Measurements from ENCODE around the gene PELO. TPM values are rescaled to one million over a fixed set of nuclear protein-coding genes. Genes with fewer than 3 reads are reported as not detected.

Gene PELO
- total RNA-seq, 8 experiments from 2014 or later: 8.5 to 42.3 (median 15.8) TPM

DNA sequence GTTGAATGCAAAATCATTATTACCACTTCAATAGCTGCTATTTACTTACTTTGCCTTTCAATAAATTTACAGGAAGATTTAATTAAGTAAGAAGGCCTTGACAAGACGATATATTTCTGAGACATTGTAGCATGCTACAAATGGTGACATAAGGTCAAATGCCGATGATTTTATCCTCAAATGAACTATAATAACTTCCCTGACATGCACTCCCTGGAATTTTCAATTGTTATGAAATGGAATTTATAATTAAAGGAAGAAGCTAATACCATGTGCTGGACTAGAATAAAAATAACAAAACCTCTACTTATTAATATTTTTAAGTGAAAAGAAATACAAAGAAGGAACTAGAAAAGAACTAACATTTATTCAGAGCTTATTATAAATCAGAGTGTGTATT is 30.2 kb upstream of the PELO start:
- no peak overlapping the region for H3K4me3 ChIP-seq
- in situ Hi-C loops (cut with MboI; ENCODE audit: low pct_unique_long_range_greater_than_20kb in 2 of 9, low sequenced_read_pairs in 9 of 9, unreplicated experiment in 9 of 9): no loop called here
- ATAC-seq (replicated peaks in 6 of 8): peak in 2 of 8 experiments; percentile 25 to 46
- H3K4me1 ChIP-seq (replicated peaks in 1 of 2): no peaks in the 10 kb centered on the region
- no peak overlapping the region for H3K27ac ChIP-seq
- WGBS, 10 experiments: 5 to 93% (median 71%) methylated on average over 1 to 2 of the region's 2 CpGs

DNA sequence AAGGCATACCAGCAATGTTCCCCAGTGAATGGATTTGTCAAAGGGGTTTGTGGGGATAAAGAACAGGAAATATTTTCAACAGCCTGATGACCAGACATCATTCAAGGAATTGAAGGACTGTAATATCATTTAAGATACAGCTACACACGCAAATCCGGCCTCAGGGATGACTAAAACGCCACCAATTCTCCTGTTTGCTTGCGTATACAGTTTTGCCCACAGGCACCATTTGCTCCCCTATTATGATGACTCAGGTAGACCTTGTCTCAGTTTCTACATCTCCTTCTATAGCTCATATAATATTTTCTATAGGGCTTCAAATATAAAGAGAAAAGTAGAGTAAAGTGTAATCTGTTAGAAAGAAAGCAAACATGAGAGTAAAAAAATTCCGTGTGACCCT is 29.7 kb upstream of the PELO start:
- no peaks in the 10 kb centered on the region for H3K4me1 ChIP-seq (replicated peaks in 1 of 2)
- no peak overlapping the region for H3K27ac ChIP-seq
- no peak for ATAC-seq (replicated peaks in 6 of 8)
- in situ Hi-C loops (cut with MboI; ENCODE audit: low pct_unique_long_range_greater_than_20kb in 2 of 9, low sequenced_read_pairs in 9 of 9, unreplicated experiment in 9 of 9): no loop called here
- 50 to 96% (median 89%) methylated on average over 1 to 5 of the region's 5 CpGs; no CpG with 5 or more reads in 3 of the 10 experiments for WGBS, 10 experiments
- H3K4me3 ChIP-seq: no peak overlapping the region

DNA sequence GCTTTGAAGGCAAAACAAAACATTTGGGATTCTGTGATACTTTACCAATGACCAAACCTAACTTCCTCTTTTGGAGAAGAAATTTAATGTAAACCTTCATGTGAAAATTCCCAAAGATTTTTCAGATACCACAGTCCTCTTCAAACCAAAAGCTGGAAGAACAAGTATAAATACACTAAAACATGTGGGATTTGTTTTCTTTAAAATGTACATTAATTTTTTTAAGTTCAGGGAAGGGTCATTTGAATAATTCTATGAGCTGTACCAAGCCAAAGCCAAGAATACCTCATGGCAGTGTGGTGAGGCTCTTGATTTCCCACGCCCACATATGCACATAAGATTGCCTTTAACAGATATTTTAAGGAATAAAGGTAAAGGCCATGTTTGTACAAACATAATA is 28.4 kb upstream of the PELO start:
- 0 to 100% (median 71%) methylated on average over 1 of the region's 1 CpG; no CpG with 5 or more reads in 4 of the 10 experiments for WGBS, 10 experiments
- ATAC-seq (replicated peaks in 6 of 8): peak in 3 of 8 experiments; percentile 89

DNA sequence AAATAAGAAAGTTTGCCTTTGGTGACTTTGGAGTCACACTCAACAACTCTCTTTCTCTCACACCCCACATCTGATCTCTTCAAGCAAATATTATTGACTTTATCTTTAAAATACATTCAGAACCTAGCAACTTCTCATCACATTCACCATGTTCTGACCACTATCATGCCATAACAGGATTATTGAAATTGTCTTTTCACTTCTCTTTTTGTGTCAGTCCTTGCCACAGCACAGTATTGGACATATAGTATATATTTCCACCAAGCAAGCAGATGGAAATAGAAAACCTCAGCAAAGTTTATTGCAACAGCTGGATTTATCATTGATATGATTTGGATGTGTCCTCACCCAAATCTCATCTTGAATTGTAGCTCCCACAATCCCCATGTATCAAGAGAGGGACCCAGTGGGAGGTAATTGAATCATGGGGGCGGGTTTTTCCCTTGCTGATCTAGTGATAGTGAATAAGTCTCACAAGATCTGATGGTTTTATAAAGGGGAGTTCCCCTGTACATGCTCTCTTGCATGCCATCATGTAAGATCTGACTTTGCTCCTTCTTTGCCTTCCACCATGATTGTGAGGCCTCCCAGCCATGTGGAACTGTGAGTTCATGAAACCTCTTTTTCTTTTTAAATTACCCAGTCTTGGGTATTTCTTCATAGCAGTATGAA is 26.9 kb upstream of the PELO start:
- ATAC-seq (replicated peaks in 6 of 8): no peak
- no peak overlapping the region for H3K27ac ChIP-seq
- in situ Hi-C loops (cut with MboI; ENCODE audit: low pct_unique_long_range_greater_than_20kb in 2 of 9, low sequenced_read_pairs in 9 of 9, unreplicated experiment in 9 of 9): no loop called here
- H3K4me1 ChIP-seq (replicated peaks in 1 of 2): no peaks in the 10 kb centered on the region
- 29 to 100% (median 83%) methylated on average over 1 of the region's 1 CpG; no CpG with 5 or more reads in 5 of the 10 experiments for whole genome bisulfite sequencing, 10 experiments
- H3K4me3 ChIP-seq: no peak overlapping the region

More for the DNA sequence above, 28.4 kb upstream of the PELO start:
- Histone ChIP-seq H3K27ac (no peak overlapping the region), H3K4me1 (replicated peaks in 1 of 2) (no peaks in the 10 kb centered on the region), H3K4me3 (no peak overlapping the region)
- in situ Hi-C loops (cut with MboI; ENCODE audit: low pct_unique_long_range_greater_than_20kb in 2 of 9, low sequenced_read_pairs in 9 of 9, unreplicated experiment in 9 of 9): no loop called here

DNA sequence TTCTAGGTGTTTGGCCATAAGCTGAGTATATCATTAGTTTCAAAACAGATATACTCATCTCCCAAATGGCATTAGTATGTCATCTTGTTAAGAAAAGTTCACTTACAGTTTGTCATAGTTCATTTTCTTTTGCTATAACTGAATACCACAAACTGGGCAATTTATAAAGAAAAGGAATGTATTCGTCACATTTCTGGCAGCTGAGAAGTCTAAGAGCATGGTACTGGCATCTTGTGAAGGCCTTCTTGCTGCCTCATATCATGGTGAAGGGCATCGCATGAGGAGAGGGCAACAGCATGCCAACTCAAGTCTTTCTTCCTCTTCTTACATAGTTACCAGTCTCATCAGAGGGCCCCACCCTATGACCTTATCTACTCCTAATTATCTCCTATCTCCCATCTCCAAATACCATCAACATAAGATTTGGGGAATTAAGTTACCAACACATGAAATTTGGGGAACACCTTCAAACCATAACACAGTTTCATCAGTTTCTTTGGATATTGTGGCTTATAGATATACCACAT is 20.4 kb upstream of the PELO start:
- no peak for ATAC-seq (replicated peaks in 6 of 8)
- Histone ChIP-seq H3K4me1 (replicated peaks in 1 of 2) (no peaks in the 10 kb centered on the region), H3K27ac (no peak overlapping the region), H3K4me3 (no peak overlapping the region)
- in situ Hi-C loops (cut with MboI; ENCODE audit: low pct_unique_long_range_greater_than_20kb in 2 of 9, low sequenced_read_pairs in 9 of 9, unreplicated experiment in 9 of 9): no loop called here
- 71 to 100% (median 92%) methylated on average over 1 to 2 of the region's 2 CpGs; no CpG with 5 or more reads in 2 of the 10 experiments for WGBS, 10 experiments

DNA sequence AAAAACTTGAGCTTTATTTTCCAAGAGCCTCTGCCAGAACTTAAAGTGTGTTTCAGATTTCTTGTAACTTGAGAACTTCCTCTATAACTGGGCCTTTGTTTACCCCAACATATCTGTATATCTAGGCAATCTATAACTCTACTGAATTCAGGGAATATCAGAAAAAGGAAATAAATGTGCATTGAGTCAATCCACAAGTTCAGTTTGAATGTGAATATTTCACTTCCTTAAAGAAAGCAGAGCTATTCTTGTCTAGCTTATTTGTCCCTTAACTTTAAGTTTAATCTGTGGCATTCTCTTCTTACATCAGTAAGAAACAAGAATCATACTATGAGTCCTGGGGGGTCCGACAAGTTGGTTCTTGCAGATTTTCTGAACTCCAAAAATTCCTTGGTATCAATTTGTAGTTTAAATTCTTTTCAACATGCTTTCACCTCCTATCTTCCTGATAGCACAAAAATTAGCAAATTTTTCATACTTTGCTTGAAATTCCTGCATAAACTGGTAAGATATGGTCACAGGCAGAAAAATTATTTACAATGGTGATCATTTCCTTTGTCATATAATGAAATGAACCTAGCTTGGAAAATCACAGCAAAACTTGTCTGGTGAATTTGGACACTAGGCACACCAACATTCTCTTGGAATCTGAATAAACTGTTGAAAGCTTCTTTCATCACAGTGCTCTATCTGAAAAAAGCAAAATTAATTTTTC is 19.8 kb upstream of the PELO start:
- ATAC-seq (replicated peaks in 6 of 8): no peak
- Histone ChIP-seq H3K27ac (no peak overlapping the region), H3K4me1 (replicated peaks in 1 of 2) (no peaks in the 10 kb centered on the region), H3K4me3 (no peak overlapping the region)
- in situ Hi-C loops (cut with MboI; ENCODE audit: low pct_unique_long_range_greater_than_20kb in 2 of 9, low sequenced_read_pairs in 9 of 9, unreplicated experiment in 9 of 9): no loop called here
- 60 to 100% (median 95%) methylated on average over 1 of the region's 1 CpG for WGBS, 10 experiments

DNA sequence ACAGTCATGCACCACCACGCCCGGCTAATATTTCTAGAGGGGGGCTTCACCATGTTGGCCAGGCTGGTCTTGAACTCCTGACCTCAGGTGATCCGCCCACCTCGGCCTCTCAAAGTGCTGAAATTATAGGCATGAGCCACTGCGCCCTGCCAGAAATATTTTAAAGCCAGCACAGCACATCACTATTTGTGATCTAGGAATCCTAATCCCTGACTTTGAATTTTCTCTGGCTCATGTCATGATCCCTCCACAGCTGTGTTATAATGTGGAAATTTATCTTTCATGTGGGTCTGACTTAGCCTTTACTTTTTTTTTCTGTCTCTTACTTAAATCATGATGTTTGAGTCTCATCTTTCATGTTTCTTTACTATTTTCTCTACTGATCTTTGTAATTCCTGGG is 18.7 kb upstream of the PELO start:
- H3K4me1 ChIP-seq (replicated peaks in 1 of 2): peaks cover 0 to 4% of the 10 kb centered on the region in 2 donors
- no peak overlapping the region for H3K4me3 ChIP-seq
- H3K27ac ChIP-seq: no peak overlapping the region
- no peak for ATAC-seq (replicated peaks in 6 of 8)
- WGBS, 10 experiments: 75 to 98% (median 88%) methylated on average over 2 to 5 of the region's 5 CpGs; no CpG with 5 or more reads in 6 of the 10 experiments
- in situ Hi-C loops (cut with MboI; ENCODE audit: low pct_unique_long_range_greater_than_20kb in 2 of 9, low sequenced_read_pairs in 9 of 9, unreplicated experiment in 9 of 9): no loop called here

DNA sequence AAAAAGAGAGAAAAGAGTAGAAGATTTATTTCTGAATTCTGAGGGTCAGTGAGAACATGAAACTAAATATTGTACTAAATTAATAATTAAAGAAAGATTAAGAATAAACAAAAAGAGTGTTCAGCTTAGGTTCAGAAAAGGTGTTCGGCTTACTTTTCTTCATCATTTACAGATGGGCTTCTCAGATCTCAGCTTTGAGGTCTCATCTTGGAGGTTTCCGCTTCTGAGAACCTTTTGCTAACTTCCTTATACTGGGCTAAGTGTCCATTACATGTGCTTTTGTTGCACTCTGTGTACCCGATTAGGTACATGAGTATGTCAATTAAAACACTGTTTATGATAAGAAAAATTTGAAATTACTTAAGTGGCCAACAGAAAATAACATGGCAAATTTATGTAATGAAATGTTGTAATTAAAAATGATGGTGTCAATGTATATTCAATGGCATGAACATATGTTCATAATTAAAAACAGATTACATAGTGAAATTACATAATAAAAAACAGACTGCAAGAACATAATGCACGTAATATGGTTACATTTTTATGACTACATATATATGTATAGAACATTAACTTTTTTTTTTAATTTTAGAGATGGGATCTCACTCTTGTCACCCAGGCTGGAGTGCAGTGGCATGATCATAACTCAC is 17.3 kb upstream of the PELO start:
- WGBS, 10 experiments: 27 to 100% (median 85%) methylated on average over 2 to 4 of the region's 4 CpGs
- H3K27ac ChIP-seq: no peak overlapping the region
- H3K4me3 ChIP-seq: no peak overlapping the region
- ATAC-seq (replicated peaks in 6 of 8): no peak
- in situ Hi-C loops (cut with MboI; ENCODE audit: low pct_unique_long_range_greater_than_20kb in 2 of 9, low sequenced_read_pairs in 9 of 9, unreplicated experiment in 9 of 9): no loop called here
- H3K4me1 ChIP-seq (replicated peaks in 1 of 2): peaks cover 0 to 5% of the 10 kb centered on the region in 2 donors

DNA sequence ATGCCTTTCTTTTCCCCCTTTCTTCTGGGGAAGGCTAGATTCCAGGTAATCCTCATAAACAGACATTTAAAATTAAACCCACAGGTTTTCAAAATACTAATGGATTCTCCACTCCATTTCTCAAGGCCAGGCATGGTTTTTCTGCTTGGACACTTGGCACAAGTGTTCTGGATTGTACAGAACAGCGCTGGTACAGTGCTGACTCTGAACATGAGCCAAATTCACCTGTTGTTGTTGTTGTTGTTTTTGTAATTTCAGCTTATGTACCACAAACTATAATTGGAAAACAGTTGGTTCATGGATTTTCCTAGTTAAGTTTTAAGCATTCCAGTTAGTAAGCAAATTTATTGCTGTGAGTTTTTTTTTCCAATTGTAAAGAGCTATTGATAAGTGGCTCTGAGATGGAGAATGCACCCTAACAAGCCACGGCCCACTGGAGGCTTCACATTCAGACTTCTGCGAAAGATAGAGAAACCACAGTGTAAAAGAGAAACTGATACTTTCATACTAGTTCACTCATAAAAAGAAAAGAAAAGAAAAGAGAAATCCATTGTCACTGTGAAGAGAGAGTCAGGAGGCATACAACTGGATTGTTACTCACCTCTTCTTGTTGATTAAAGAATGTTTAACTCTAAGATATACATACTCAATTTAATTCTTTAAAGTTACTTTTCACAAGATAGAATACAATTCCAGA is 16.2 kb upstream of the PELO start:
- in situ Hi-C loops (cut with MboI; ENCODE audit: low pct_unique_long_range_greater_than_20kb in 2 of 9, low sequenced_read_pairs in 9 of 9, unreplicated experiment in 9 of 9): no loop called here
- no peak for ATAC-seq (replicated peaks in 6 of 8)
- H3K4me3 ChIP-seq: no peak overlapping the region
- 88 to 100% (median 94%) methylated on average over 1 to 3 of the region's 3 CpGs; no CpG with 5 or more reads in 1 of the 10 experiments for WGBS, 10 experiments
- H3K4me1 ChIP-seq (replicated peaks in 1 of 2): peaks cover 0 to 5% of the 10 kb centered on the region in 2 donors
- no peak overlapping the region for H3K27ac ChIP-seq

DNA sequence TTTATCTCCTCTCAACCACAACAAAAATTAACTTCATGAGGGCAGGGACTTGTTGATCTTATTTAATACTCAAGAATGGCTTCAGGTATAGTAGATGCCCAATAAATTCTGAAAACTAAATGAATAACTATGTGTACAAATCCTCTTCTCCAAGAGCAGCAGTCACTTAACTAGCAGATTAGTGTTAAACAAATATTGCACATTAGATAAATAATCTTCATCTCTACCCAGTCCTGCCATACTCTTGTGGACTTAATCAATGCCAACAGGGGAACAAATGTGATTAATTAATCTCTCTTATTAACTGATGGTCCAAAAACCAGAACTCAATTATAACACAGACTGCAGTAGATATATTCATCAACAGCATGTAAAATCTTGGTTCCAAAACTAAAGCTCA is 15.0 kb upstream of the PELO start:
- Histone ChIP-seq H3K4me3 (no peak overlapping the region), H3K27ac (no peak overlapping the region), H3K4me1 (replicated peaks in 1 of 2) (peaks cover 0 to 5% of the 10 kb centered on the region in 2 donors)
- no peak for ATAC-seq (replicated peaks in 6 of 8)
- in situ Hi-C loops (cut with MboI; ENCODE audit: low pct_unique_long_range_greater_than_20kb in 2 of 9, low sequenced_read_pairs in 9 of 9, unreplicated experiment in 9 of 9): no loop called here

DNA sequence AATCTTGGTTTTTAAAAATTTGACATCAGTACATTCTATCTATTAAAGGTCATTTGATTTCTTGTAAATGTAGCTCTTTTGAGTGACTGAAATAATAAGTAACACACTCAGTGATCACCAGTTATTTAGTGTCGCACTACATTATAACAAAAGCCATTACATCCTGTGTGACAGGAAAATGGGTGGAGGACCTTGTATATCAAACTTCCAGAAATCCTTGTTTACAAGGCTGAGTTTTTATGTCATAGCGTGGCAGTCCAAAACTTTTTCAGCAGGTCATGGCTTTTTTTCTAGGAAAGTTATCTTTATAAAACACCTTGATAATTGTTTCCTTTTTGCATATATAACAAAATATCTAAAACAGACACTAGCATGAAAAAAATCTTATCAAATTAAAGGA is 14.4 kb upstream of the PELO start:
- Histone ChIP-seq H3K27ac (no peak overlapping the region), H3K4me1 (replicated peaks in 1 of 2) (peaks cover 0 to 5% of the 10 kb centered on the region in 2 donors), H3K4me3 (no peak overlapping the region)
- WGBS, 10 experiments: 80 to 100% (median 89%) methylated on average over 1 to 2 of the region's 2 CpGs
- in situ Hi-C loops (cut with MboI; ENCODE audit: low pct_unique_long_range_greater_than_20kb in 2 of 9, low sequenced_read_pairs in 9 of 9, unreplicated experiment in 9 of 9): no loop called here
- no peak for ATAC-seq (replicated peaks in 6 of 8)

DNA sequence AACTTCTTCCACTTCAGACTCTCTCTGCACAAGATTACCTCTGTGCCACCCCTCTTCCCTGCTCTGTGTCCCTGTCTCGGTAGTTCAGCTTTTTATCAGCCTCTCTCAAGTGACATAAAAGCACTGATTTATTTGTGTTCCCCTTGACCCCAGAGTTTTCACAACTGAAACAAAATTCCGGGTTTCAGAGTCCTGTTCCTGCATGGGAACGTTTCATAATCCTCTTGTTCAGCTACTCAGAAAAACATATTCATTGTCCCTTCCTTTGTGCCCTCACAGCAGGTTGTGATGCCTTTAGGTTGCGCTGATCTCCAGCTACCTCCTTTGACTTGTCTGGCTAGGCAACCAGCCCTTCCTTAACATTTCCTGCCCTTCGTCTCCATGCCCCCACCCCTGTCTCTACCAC is 13.7 kb upstream of the PELO start:
- Histone ChIP-seq H3K4me1 (replicated peaks in 1 of 2) (peaks cover 0 to 5% of the 10 kb centered on the region in 2 donors), H3K27ac (no peak overlapping the region), H3K4me3 (no peak overlapping the region)
- in situ Hi-C loops (cut with MboI; ENCODE audit: low pct_unique_long_range_greater_than_20kb in 2 of 9, low sequenced_read_pairs in 9 of 9, unreplicated experiment in 9 of 9): no loop called here
- WGBS, 10 experiments: 0 to 100% (median 26%) methylated on average over 1 to 5 of the region's 5 CpGs; no CpG with 5 or more reads in 1 of the 10 experiments
- no peak for ATAC-seq (replicated peaks in 6 of 8)

DNA sequence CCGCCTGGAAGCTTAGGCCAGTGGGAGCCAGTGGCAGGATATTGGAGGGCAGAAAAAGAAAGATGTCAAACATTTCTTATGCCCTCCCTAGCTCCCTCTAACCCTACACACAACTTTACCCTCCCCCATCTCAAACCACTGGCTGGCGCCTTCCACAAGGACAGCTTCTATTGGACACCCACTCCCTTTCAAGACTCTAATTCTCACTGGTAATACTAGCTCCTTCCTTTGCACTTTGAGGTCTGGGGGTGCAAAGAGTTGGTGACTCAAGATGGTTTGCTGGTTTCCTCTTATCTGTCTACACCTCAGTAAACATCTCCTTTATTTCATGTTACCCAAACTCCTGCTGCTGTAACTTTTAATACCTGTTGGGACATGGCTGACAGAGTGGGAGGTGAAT is 11.6 kb upstream of the PELO start:
- no peak for ATAC-seq (replicated peaks in 6 of 8)
- WGBS, 10 experiments: 50 to 100% (median 97%) methylated on average over 1 to 2 of the region's 2 CpGs; no CpG with 5 or more reads in 4 of the 10 experiments
- in situ Hi-C loops (cut with MboI; ENCODE audit: low pct_unique_long_range_greater_than_20kb in 2 of 9, low sequenced_read_pairs in 9 of 9, unreplicated experiment in 9 of 9): loop anchor here in 1 of 9 experiments (25.0 kb wide), 1 partner anchor 89 kb away; no protein-coding TSS in a partner anchor

More for the DNA sequence above, 11.6 kb upstream of the PELO start:
- Histone ChIP-seq H3K4me1 (replicated peaks in 1 of 2) (peaks cover 0 to 5% of the 10 kb centered on the region in 2 donors), H3K27ac (no peak overlapping the region), H3K4me3 (no peak overlapping the region)
